Measurements from ENCODE around the gene PTPRN2. TPM values are rescaled to one million over a fixed set of nuclear protein-coding genes. Genes with fewer than 3 reads are reported as not detected.
"Not testable (repeated sequence)": the region's sequence is repeated elsewhere in the genome, so short reads cannot be mapped to it uniquely, and the experiment has no call there.

The PTPRN2 gene
- polyA plus RNA-seq, 1 of the 3 experiments (the other 2 are of a cell fraction), result 4.0 TPM

- Histone ChIP-seq H3F3A (replicated peaks; ENCODE audit: insufficient read depth) (no peaks in the 10 kb centered on the region), H3K4me3 (ENCODE audit: low read depth in 2 of 2, low read length in 1 of 2) (no peak overlapping the region), H3K9me2 (no peaks in the 10 kb centered on the region), H3K27ac (ENCODE audit: low read depth in 2 of 2, low read length in 1 of 2) (no peak overlapping the region), H3K36me3 (replicated peaks in 1 of 2; ENCODE audit: control insufficient read depth in 1 of 2, insufficient read depth in 2 of 2, low read length in 1 of 2) (no peaks in the 10 kb centered on the region), H3K4me1 (ENCODE audit: control insufficient read depth in 1 of 2, insufficient read depth in 2 of 2, low read depth in 1 of 2, low read length in 1 of 2) (peaks cover 0 to 8% of the 10 kb centered on the region in 2 experiments; a peak in 1 of 4 replicates), H4K20me1 (ENCODE audit: insufficient read depth) (no peaks in the 10 kb centered on the region), H3K27me3 (ENCODE audit: insufficient read depth) (no peaks in the 10 kb centered on the region), H2AFZ (ENCODE audit: low read depth) (no peak overlapping the region), H3K9ac (no peak overlapping the region), H3K4me2 (no peak overlapping the region), H3K9me3 (no peaks in the 10 kb centered on the region), H3K79me2 (ENCODE audit: insufficient read depth) (no peaks in the 10 kb centered on the region)
- no peak for DNase-seq
- ChIA-PET POLR2A (no interaction called here), CTCF (no interaction called here)
- TF ChIP-seq TAF1 (IDR thresholded peaks at IDR 0.05; ENCODE audit: borderline replicate concordance, low read depth, low read length) (no peak), PBX3 (IDR thresholded peaks at IDR 0.05) (no peak), ELF1 (IDR thresholded peaks at IDR 0.05) (no peak), EZH2phosphoT487 (IDR thresholded peaks at IDR 0.05; ENCODE audit: borderline replicate concordance, low read depth) (no peak), MXI1 (IDR thresholded peaks at IDR 0.05; ENCODE audit: low read depth, low read length) (no peak), YY1 (IDR thresholded peaks at IDR 0.05; ENCODE audit: low read depth) (no peak), GATA2 (CRISPR knock-in tag; IDR thresholded peaks at IDR 0.05) (no peak), CTCF (IDR thresholded peaks at IDR 0.05) (no peak), RXRA (IDR thresholded peaks at IDR 0.05; ENCODE audit: borderline replicate concordance, low read depth) (no peak), SIN3A (IDR thresholded peaks at IDR 0.05; ENCODE audit: borderline replicate concordance, low read depth, low read length) (no peak), NFIC (IDR thresholded peaks at IDR 0.05; ENCODE audit: borderline replicate concordance) (no peak), JUND (IDR thresholded peaks at IDR 0.05) (no peak), GABPA (IDR thresholded peaks at IDR 0.05; ENCODE audit: low read depth) (no peak), FOSL2 (IDR thresholded peaks at IDR 0.05; ENCODE audit: borderline replicate concordance, low read depth) (no peak), ZBTB33 (IDR thresholded peaks at IDR 0.05; ENCODE audit: borderline replicate concordance, low read depth) (no peak), NRF1 (IDR thresholded peaks at IDR 0.05; ENCODE audit: low read depth, low read length) (no peak), EP300 (IDR thresholded peaks at IDR 0.05; ENCODE audit: borderline replicate concordance in 1 of 2, low read depth in 1 of 2, low read length in 1 of 2) (no peak), MEF2A (IDR thresholded peaks at IDR 0.05; ENCODE audit: borderline replicate concordance, low read depth) (no peak), IRF3 (IDR thresholded peaks at IDR 0.05; ENCODE audit: low read depth, low read length) (no peak), TCF12 (IDR thresholded peaks at IDR 0.05) (no peak)
- WGBS (ENCODE audit: low lambda C conversion rate), result 25% methylated on average over 9 of the region's 9 CpGs
These were observed 606.8 kb downstream of the PTPRN2 start for GRCh38 chr7:157980774-157981173.

- H4K20me1 ChIP-seq (ENCODE audit: insufficient read depth); H3K36me3 ChIP-seq (replicated peaks in 1 of 2; ENCODE audit: control insufficient read depth in 1 of 2, insufficient read depth in 2 of 2, low read length in 1 of 2); POLR2A ChIA-PET; H2AFZ ChIP-seq (ENCODE audit: low read depth); H3K9me2 ChIP-seq; H3K4me3 ChIP-seq (ENCODE audit: low read depth in 2 of 2, low read length in 1 of 2); H3K4me1 ChIP-seq (ENCODE audit: control insufficient read depth in 1 of 2, insufficient read depth in 2 of 2, low read depth in 1 of 2, low read length in 1 of 2); H3K9me3 ChIP-seq; H3K27me3 ChIP-seq (ENCODE audit: insufficient read depth); H3K27ac ChIP-seq (ENCODE audit: low read depth in 2 of 2, low read length in 1 of 2); H3K79me2 ChIP-seq (ENCODE audit: insufficient read depth); DNase-seq; H3K4me2 ChIP-seq; H3K9ac ChIP-seq; H3F3A ChIP-seq (replicated peaks; ENCODE audit: insufficient read depth): not testable (repeated sequence)
- CTCF ChIA-PET, result interaction anchor here (0.6 kb wide), 1 partner anchor 10 kb away, joined by 3 read pairs; no protein-coding TSS in a partner anchor
- WGBS (ENCODE audit: low lambda C conversion rate), result 42% methylated on average over 9 of the region's 9 CpGs
These were observed 607.3 kb downstream of the PTPRN2 start for GRCh38 chr7:157980341-157980731.
